HG03432 (cell line): ENCODE measurements around the gene SHC1.

Source experiments
- ATAC-seq: cut with Tn5 transposase; IDR thresholded peaks from one replicate; pipeline ENCODE4 v1.9.1; 2021; ENCODE audit warnings: mild to moderate bottlenecking, moderate library complexity; ENCODE audit not compliant: unreplicated experiment

SHC1 gene

DNA sequence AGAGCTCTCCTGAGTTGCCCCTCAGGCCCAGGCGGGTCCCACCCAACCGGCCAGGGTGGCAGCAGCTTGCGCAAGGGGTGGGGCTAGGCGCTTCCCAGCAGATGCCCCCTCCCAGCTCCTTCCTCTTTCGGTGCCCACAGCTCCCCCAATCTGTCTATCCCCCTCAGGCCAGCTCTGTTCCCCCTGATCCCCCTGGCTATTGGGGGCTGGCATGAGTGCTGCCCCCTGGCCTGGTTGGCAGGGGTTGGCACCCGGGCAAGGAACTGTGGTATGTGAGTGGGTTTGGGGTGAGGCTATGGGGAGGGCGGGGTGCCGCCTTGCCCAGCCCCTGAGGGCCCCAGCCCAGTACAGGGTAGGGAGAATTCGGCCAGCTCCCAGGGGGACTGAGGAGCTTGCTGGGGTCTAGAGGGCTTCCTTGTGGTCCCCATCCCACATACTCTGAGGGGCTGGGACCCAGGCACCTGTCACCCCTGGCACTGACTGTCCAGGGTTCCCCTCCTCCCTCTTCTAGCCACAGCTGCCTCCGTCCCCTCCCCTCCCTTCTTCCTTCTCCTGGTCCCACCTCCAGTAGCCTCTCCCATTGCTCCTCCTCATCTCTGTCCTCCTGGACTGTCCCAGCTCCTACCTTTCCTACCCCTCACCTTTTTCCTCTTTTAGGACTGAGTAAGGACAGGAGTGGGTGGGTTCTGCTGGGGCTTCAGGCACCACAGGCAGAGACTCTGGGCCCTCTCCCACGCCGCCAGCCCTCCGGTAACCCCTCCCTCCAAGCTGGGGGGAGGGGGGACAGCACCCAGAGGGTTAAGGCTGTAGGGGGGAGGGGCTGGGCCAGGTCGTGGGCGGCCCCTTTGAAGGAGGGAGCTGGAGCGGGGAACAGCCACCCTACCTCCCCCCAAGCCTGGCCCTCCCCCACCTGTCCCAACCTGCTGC lies 37.7 kb upstream of the SHC1 start:
- ATAC-seq: no peak

DNA sequence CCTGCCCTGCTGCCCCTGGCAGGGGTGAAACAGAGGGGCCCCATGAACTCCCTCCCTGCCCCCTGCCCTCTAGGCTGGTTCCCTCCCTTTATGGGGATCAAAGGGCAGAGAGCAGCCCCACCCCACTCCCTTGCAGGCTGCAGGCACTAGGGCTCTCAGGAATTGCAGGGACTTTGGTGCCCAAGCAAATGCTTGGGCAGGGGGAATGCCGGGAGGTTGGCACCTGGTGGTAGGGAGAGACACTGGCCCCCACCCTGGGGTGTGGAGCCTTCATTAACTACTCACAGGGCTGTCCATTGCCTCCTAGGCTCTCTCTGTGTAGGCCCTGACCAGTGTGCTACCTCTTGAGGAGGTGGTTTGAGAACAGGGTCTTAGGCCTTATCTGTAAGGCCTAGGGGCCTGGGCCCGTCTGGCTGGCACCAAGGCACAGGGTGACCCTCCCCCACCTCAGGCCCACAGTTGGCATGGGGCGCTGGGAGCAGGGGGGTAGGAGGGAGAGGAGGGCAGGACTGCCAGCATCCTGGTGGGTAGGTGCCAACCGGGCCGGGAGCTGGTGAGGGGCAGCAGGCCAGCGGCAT lies 36.8 kb upstream of the SHC1 start:
- ATAC-seq: no peak

DNA sequence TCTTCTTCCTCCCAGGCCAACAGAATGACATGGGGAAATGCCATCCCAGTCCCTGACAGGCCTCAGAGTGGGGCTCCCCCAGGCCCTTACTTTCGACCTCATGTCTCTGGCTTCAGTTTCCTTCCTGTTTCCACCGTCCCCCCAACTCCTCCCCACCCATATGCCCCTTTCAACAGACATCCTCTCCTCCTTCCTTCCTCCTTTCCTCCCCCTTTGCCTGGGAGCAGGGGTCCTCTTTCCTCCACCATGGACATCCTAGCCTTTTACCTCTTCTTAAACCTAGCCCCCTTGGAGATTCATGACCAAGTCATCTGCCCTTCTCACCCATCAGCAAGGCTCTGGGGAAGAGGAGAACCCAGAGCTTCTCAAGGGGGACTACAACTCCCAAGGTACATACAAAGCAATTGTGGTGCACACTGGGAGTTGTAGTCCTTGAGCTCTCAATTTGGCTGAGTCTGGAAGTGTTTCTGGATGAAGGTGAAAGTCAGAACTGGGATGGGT lies 36.1 kb upstream of the SHC1 start:
- no peak for ATAC-seq

GRCh38 chr1:155005076-155006011 lies 34.8 kb upstream of the SHC1 start:
- no peak for ATAC-seq

GRCh38 chr1:155004352-155005075 lies 34.0 kb upstream of the SHC1 start:
- ATAC-seq: no peak

DNA sequence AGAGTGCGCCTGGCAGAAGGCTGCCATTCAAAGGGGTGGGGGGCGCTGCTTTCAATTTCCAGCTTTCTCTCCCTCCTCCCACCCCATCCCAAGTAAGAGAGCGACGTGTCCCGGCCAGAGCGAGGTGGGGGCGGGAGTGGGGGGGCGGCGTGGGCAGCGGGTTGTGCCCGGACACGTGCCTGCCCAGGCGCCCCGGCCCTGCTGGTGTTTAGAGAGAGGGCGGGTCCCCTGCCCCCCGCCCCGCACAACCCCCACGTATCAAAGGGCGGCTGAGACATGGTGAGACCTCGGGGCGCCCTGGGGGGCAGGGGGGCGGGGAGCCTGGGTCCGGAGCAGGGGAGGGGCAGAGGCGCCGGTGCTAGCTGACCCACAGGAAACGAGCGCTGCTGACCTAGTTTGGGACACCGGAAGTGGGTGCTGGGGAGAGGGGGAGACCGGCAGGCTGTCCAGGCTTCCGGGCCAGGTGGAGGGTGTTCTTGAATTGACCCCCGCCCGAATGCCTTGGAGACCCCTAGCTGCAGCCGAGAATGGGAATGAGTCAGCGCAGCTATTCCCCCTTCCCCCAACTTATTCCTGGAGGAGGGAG lies 33.3 kb upstream of the SHC1 start:
- no peak for ATAC-seq

GRCh38 chr1:155003227-155003765 lies 32.7 kb upstream of the SHC1 start:
- ATAC-seq: no peak

- ATAC-seq: peak; percentile 0
These were observed 32.1 kb upstream of the SHC1 start, which contains the start of gene ZBTB7B for GRCh38 chr1:155002464-155003226. Gene ZBTB7B (plus strand): TSS chr1:155002802. CDS start chr1:155014661, 11,859 bp downstream.

DNA sequence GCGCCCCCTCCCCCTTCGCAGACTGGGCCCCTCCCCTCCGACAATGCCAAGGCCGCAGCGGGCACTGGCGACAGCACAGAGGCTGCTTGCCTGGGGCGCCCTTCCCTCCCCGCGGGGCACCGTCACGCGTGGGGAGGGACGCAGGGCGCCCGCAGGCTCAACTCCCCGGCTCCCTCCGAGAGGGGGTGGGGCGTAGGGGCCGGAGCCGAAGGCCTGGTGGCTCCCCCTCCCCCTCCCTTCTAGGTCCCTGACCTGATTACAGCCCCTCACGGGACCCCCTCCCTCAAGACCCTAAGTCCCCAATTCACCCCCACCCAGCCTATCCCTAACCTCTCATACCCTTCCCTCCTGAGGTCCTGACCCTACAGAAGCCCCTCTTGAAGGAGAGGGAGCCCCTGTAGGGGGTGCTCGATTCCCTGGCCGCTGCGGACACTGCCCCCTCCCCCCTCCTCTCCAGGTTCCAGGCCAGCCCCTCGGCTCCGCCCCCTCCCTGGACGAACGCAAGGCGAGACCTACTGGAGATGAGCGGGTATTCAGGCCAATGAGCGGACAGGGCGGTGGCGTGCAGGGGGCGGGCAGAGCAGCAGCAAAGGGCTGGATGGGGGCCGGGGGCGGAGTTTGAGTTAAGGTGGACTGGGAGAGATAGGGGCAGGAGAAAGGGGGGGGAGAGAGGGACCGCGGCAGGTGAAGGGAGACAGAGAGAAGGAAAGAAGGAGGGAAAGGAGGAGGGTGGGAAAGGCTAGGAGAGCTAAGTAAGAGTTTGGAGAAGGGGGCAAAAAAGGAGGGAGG lies 31.3 kb upstream of the SHC1 start:
- peak; percentile 57 for ATAC-seq

- peak; percentile 15 for ATAC-seq
These were observed 30.8 kb upstream of the SHC1 start for GRCh38 chr1:155001425-155001674.

DNA sequence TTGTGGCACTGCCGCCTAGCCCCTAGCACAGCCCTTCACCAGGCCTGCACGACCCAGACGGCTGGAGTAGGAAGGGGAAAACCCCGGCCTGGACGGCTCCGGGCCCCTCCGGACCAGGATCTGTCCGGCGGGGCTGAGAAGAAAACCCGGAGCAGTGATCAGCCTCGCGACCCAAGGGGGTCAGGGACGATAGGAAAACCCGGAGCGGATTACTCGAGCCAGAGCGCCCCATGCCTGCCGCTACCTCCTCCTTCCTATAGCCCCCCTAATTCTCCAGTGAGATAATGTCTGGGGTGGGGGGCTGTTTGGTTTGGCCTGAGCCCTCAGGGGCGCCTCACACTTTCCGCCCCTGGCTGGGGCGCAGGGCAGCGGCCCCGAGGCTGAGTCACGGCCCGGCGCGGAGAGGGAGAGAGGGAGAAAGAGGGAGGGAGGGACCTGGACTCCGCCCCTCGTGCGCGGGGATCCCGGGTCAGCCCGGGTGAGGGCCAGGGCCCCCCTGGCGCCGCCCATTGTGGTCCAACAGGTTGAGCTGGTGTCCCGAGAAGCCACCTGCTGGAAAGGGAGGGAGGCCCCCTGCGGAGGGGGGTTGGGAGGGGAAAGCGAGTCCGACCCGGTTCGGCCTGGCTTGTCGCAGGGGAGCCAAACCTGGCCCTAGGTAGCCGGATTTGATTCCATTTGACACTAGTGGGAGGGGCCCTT lies 30.3 kb upstream of the SHC1 start:
- ATAC-seq: peak; percentile 47

DNA sequence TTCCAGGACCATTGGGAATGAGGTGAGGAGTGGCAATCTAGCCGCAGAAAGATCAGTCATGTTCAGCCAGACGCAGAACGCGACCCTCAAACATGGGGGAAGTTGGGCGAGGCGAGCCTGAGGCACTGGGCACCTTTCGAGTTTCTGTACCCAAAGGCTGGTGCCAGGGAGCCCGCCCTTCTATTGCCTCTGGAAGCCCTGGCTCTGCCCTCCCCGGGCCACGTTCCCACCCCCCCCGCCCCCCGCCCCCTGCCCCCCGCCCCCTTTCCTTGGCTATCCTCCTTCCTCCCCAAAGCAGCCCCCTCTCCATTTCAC lies 29.8 kb upstream of the SHC1 start:
- no peak for ATAC-seq

DNA sequence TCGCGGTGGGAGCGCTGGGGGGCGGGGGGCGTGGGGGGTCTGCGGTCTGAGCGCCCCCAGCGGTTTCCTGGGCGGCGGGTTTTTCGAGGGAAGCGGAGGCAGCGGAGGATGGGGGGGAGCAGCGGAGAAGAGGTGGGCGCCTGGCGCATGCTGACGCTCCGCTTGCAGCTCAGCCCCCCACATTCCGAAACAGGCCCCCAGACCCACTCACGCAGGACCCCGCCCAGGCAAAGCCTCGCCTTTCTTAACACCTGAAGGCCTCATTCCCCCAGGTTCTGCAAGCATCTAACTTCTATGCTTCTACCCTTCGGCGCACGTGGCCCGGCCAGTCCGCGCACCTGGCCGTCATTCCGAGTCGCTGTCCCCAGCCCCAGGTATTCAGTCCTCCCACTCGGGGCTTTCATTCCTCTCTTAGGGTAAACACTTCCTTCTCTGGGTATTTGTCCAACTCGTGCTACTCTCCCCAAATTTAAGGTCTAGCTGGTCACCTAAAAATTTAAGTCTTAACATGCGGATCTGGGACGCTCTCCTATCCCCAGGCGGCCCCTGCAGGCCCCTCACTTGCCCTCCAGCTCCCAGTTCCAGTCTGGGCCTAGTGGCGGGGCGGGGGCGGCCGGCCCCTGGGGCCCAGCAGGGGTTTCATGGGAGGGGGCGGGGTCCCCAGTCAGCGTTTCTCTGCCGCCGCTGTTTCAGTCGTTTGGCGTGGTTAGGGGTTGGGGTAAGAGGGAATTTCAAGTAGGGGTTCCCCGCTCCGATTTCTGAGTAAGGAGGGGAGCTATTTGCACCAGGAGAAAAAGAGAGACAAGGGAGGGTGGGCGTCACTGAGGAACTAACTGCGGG lies 29.2 kb upstream of the SHC1 start:
- no peak for ATAC-seq

DNA sequence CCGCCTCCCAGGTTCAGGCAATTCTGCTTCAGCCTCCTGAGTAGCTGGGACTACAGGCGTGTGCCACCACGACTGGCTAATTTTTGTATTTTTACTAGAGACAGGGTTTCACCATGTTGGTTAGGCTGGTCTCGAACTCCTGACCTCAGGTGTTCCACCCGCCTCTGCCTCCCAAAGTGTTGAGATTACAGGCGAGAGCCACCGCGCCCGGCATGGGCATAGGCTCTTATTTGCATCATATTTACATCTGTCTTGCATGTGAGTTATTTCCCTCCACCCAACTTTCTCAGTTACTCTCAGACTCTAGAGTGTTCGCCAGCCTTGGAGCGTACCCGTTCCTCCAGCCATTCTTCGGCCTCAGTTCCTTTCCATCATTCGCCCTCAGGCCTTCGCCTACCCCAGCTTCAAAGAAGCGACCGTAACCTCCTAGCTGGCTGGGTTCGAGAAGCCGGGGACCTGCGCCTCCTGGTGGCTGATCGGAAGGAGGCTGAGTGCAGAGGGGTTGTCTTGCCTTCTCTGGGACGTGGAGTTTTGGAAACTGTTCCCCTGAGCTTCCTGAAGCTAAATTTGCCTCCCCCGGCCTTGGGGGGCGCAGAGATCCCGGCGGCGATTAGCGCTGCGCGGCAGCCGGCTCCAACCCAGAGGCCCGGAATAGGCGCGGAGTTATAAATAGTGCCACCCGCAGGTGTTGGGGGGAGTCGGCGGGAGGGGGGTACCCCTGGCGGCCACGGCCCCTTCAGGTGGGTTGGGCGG lies 28.4 kb upstream of the SHC1 start:
- peak; percentile 14 for ATAC-seq

DNA sequence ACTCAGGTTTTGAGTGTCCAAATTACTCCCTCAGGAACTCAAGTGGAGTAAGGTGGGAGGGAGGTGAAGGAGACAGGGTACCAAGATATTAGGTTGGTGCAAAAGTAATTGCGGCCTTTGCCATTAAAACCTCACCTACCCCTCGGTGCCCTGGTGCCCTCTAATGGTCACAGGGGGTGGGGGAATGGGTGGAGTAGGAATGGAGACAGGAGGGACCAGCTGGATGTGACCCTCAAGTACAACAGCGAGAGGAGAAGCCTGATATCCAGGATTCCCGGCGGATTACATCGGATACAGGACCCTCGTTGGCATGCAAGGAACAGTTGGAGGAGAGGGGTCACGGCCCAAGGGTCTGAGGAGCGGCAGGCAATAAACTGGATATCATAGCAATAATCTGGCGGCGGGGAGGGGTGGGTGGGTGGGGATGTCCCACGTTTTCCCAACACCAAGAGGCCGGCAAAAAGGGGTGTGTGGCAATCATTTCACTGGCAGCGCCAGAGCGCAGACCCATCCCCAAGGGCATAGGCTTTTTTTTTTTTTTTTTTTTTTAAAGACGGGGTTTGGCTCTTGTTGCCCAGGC lies 27.7 kb upstream of the SHC1 start:
- ATAC-seq: no peak
